PC-3 (cell line): ENCODE data around the gene PPP6R1.

Source experiments
- EZH2 ChIP-seq: fragments of 300-600 bp; sonication (generic); IDR thresholded peaks from one replicate; pipeline ENCODE4 v1.6.1; 2017; ENCODE audit warnings: antibody characterized with exemption, mild to moderate bottlenecking, low read length; ENCODE audit not compliant: unreplicated experiment
- TF ChIP-seq, protein P1 (sequence below): fragments of 300-600 bp; sonication (generic); conservative IDR thresholded peaks from 2 replicates; pipeline ENCODE4 v1.5.1; 2017; ENCODE audit warnings: antibody characterized with exemption, low read depth, mild to moderate bottlenecking, low read length

DNA sequence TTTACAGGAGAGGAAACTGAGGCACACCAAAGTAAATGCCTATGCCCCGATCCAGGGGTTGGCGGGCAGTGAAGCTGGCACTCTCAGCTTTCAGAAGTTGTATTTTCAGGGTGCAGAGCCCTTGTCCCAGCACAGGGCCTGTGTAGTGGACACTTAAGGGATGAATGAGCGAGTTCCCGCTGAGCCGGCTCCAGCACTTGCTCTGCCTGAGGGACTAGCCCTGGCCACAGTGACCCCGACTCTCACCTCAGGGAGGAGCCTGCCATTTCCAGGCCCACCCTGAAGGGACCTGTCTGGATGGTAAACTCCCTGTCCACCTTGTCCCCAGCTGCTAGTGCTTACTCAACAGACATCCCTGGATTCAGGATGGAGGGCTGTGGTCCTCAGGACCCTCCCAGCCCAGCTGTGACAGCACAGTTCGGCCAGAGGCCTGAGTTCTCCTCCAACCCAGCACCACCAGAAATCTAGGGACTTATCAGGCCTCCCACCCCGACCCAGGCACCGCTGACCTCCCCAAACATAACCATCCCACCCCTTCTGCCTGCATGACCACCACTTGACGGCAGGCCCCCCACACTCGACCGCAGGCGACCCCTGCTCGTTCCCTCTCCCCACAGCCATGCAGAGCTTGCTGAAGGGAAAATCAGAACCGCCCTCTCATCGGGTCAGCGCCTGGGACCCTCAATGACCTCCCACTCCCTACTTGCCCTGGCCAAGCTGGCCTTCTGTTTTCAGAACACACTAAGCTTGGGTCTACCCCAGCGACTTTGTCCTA lies 8.4 kb downstream of the PPP6R1 start:
- TF ChIP-seq, protein P1, sequence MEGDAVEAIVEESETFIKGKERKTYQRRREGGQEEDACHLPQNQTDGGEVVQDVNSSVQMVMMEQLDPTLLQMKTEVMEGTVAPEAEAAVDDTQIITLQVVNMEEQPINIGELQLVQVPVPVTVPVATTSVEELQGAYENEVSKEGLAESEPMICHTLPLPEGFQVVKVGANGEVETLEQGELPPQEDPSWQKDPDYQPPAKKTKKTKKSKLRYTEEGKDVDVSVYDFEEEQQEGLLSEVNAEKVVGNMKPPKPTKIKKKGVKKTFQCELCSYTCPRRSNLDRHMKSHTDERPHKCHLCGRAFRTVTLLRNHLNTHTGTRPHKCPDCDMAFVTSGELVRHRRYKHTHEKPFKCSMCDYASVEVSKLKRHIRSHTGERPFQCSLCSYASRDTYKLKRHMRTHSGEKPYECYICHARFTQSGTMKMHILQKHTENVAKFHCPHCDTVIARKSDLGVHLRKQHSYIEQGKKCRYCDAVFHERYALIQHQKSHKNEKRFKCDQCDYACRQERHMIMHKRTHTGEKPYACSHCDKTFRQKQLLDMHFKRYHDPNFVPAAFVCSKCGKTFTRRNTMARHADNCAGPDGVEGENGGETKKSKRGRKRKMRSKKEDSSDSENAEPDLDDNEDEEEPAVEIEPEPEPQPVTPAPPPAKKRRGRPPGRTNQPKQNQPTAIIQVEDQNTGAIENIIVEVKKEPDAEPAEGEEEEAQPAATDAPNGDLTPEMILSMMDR, result no peak
- TF ChIP-seq EZH2, result no peak
